Measurements from ENCODE around the gene UGT1A7.

DNA sequence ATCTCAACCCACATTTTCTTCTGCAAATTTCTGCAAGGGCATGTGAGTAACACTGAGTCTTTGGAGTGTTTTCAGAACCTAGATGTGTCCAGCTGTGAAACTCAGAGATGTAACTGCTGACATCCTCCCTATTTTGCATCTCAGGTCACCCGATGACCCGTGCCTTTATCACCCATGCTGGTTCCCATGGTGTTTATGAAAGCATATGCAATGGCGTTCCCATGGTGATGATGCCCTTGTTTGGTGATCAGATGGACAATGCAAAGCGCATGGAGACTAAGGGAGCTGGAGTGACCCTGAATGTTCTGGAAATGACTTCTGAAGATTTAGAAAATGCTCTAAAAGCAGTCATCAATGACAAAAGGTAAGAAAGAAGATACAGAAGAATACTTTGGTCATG is 86.4 kb downstream of the UGT1A7 start:
- TF ChIP-seq, protein P1, sequence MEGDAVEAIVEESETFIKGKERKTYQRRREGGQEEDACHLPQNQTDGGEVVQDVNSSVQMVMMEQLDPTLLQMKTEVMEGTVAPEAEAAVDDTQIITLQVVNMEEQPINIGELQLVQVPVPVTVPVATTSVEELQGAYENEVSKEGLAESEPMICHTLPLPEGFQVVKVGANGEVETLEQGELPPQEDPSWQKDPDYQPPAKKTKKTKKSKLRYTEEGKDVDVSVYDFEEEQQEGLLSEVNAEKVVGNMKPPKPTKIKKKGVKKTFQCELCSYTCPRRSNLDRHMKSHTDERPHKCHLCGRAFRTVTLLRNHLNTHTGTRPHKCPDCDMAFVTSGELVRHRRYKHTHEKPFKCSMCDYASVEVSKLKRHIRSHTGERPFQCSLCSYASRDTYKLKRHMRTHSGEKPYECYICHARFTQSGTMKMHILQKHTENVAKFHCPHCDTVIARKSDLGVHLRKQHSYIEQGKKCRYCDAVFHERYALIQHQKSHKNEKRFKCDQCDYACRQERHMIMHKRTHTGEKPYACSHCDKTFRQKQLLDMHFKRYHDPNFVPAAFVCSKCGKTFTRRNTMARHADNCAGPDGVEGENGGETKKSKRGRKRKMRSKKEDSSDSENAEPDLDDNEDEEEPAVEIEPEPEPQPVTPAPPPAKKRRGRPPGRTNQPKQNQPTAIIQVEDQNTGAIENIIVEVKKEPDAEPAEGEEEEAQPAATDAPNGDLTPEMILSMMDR (IDR thresholded peaks at IDR 0.05; ENCODE audit: low read depth, low read length, poor library complexity, severe bottlenecking): no peak
- TF ChIP-seq EZH2phosphoT487 (IDR thresholded peaks at IDR 0.05; ENCODE audit: borderline replicate concordance, low read length): no peak

Measured in DOHH2 (cell line).